NCI-H2107 (cell line): Measurements from ENCODE around the gene HUS1.
"Not testable (repeated sequence)": the region's sequence is repeated elsewhere in the genome, so short reads cannot be mapped to it uniquely, and the experiment has no call there.

Experiments
- DNase-seq: peaks from one replicate; lab custom pipeline; 2025; lab: John Stamatoyannopoulos, UW

Gene HUS1

DNA sequence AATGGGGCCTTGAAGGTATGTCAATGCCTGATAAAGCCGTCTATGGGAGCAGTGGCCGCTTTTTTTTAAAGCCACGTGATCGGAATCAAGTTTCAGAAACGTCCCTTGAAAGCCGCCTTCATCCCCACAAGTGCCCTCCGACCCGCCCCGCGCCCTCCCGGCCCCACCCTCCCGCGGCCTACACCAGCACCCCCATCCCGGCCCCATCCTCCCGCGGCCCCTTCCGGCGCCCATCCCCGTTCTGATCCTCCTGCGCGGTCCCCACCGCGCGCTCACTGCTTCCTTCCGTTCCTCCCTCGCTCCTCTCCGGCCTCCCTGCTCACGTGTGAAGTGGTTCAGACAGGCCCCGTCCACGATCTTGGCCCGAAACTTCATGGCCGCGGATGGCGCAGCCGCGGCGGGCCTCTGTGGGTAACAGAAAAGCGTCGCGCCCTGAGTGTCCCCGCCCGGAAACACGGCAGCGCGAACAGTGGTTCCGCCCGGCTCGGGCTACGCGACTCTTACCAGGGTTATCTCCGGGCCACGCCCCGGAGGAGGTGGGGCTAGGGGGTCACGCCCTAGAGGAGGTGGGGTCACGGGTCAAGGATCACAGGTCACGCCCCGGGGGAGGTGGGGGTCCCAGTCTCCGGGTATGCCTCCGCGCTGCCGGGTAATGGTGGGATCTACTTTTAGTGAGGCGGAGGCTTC is at the start of gene HUS1:
Gene HUS1 (minus strand): TSS at position 471 of the 687 bp plus-strand sequence. CDS start 96 bp downstream, at position 375.
- peak; percentile 84 for DNase-seq

DNA sequence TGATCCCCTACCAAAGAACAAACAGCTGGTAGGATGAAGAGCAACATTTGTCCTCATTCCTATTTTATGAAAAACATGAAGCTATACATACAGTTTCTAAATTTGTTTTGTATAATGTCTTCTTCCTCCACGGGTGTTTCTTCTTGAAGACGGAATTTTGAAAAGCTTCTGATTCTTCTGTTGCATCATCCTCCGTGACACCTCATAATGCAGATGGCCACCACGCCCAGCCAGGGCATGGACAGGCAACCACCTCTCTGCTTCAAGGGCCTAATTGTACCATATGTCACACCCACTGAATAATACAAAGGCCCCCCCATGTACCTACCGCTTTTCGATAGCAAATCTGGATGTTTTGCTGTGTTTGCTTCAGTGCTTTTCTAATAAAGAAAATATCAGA is 49.5 kb upstream of the HUS1 start, which contains the start of gene SUN3:
Gene SUN3 (minus strand): TSS at position 170 of the 400 bp plus-strand sequence. CDS start 169 bp downstream, at position 1.
- DNase-seq = no peak

DNA sequence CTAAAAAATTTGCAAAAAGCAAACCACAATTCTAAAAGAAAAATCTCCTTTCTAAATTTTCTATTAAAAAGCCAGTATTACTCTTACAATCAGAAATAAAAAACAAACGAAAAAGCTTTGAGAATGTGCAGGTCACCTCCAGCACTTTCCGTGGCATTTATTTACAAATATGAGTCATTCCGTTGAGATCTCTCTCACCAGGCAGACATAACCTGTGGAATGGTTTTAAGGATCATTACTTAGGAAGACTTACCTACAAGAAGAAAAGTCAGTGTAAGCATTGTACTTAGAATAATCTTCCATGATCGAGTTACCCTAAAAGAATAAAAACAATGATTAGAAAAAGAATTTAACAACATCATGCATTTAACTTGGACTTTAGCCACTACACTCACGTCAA is 46.2 kb upstream of the HUS1 start:
- DNase-seq = no peak

DNA sequence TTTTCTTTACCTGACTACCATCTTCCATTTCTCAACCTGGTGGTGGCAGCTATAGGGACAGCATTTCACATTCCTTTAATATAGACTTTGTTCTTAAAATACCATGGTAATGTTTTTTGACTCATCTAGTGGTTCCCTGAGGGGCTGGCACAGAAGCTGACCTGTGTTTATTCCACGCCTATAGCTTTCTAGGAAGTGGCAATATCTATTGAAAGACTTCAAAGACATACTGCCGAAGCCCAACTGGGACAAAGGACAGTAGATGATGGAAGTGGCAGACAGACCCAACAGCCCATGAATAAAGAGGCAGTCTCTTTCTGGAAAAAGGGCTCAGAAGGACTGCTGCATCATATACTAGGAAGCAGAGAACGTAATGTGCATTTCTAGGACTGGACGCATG is 38.3 kb upstream of the HUS1 start:
- DNase-seq = no peak

DNA sequence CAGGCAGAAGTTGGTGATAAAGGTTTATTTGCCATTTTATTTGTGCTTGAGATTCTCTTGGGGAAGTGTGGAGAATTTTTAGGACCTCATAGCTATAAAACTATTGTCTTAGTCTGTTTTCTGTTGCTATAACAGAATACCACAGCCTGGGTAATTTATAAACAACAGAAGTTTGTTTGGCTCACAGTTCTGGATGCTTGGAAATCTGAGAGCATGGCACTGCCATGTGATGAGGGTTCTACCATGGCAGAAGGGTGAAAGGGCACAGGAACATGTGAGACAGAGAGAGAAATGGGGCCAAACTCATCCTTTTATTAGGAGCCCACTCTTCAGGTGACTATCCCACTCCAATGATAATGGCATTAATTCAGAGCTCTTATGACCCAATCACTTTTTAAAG is 37.2 kb upstream of the HUS1 start:
- DNase-seq = no peak

DNA sequence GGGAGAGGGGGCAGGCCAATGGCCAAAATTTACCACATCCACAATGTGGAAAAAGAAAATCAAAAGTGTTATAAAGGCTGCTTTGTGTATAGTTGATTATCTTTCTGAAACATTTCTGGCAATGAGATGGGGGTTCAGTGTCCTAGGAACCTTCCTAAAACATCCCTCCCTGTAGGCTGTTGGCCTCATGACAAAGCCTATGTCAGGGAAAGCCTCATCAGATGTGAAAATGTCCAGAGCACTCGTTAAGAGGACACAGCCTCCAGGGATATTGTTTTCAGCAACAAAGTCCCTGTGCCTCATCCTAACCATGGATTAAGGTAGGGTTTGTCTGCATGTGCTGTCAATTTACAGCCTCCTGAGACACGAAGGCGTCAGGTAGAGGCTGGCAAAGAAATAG is 32.5 kb upstream of the HUS1 start:
- no peak for DNase-seq

DNA sequence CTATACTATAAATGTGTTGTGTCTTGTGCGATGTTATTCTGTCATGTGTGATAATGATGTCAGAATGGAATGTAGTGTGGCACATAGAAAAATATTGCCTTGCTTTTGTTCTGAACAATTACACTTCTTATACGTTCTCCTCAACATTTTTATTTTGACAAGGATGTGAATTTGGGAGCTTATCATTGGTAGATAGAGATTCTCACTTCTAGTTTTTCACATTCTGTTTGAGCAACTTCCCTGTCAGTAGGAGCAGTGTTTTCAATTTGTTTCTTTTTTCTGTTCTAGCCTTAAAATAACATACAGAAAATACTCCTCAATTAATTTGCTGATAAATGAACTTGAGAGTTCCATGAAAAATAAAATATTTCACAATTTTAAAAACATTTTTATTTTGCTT is 31.9 kb upstream of the HUS1 start:
- no peak for DNase-seq

DNA sequence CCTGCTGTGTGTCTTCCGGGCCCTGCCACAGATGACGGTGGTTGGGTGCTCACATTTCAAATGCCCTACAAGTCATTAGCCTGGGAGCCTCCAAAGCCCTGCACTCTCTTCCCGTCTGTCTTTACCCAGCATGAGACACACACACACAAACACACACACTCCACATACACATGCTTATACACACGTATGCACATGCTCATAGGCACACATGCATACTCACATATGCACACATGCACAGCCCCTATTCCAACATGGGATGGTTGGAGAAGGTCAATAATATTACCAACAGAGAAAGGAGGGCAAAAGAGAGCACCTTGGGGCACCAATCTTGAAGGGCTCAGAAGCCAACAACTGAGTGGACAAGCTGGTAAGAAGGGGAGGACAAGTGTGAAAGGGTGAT is 30.5 kb upstream of the HUS1 start:
- no peak for DNase-seq

DNA sequence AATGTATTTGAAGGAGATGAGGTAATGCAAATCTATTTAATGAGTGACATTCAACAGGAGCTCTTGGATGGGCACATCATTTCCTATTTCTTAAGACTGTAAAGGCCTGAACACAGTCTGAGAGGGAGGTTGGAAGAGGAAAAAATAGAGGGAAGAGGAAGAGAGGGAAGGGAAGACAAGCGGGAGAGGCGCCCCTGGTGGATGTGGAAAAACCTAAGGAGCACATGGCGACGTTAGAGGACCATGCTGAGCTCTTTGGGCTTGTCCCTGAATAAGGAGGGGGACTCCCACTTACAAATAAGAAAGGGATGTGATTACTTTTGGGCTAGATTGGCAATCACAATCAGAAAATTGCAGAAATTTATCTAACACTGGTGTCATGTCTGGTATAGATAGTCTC is 29.8 kb upstream of the HUS1 start:
- DNase-seq = no peak

DNA sequence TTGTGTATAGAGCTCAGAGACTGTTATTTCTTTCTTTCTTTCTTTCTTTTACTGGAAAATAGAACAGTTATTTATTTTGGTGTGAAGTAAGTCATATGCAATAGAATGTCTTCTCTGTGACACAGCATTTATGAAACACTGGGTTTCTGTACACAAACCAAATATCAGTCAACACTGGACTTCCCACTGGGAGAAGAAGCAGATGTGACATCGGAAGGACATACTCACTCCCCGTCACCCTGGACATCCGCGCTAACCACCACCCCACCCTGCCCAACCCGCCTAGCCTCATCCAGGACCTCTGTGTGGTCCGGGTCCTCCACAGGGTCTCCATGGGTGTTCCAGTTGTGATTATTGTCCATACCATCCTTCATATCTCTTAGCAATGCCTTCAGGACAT is 27.5 kb upstream of the HUS1 start:
- no peak for DNase-seq

DNA sequence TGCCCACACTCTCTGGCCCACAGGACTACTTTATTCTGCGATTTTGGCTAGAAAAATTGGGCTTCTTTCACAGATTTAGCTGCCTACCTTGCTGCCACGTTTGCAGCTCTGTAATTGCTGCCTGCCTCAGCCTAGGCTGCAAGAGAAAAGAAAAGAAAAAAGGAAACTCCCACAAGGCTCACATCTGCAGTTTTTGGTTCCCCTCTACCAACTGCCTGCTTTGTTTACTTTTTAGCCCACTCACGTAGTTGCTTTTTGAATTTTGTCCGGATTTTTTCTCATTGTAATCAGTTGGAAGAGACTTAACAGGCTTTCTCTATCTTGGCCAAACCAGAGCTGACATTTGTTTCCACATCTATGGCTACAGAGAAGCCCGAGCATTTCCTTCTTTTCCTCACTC is 25.2 kb upstream of the HUS1 start:
- no peak for DNase-seq

DNA sequence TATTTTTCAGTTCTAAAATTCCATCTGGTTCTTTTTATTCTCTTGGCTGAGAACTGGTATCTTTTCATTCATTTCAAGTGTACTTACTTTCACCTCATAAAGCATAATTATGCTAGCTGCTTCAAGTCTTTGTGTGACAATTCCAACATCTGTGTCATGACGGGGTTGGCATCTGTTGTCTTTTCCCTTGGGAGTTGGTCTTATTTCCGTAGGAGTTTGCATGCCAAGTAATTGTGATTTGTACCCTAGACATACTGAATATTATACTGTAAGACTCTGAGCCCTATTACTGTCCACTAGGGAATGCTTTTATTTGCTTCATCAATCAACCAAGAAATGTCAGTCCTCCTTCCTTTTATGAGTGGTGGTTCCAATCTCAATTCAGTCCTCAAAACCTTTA is 24.6 kb upstream of the HUS1 start:
- no peak for DNase-seq

DNA sequence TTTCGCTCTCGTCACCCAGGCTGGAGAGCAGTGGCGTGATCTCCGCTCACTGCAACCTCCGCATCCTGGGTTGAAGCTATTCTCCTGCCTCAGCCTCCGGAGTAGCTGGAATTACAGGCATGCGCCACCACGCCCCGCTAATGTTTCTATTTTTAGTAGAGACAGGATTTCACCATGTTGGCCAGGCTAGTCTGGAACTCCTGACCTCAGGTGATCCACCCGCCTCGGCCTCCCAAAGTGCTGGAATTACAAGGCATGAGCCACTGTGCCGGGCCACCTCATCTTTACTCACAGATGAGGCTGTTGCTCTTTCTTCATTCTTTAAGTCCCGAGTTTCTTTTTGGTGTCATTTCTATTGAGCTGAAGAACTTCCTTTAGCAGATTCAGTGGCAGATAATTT is 20.7 kb upstream of the HUS1 start:
- DNase-seq = not testable (repeated sequence)

DNA sequence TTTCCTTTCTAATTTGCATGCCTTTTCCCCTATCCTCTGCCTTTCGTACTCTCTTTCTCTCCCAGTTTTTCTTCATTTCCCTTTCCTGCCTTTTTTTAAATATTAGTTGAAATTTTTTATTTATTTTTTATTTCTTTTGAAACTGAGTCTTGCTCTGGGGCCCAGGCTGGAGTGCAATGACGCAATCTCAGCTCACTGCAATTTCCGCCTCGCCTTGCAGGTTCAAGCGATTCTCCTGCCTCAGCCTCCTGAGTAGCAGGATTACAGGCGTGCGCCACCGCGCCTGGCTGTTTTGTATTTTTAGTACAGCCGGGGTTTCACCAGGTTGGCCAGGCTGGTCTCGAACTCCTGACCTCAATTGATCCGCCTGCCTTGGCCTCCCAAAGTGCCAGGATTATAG is 20.0 kb upstream of the HUS1 start:
- DNase-seq = no peak

DNA sequence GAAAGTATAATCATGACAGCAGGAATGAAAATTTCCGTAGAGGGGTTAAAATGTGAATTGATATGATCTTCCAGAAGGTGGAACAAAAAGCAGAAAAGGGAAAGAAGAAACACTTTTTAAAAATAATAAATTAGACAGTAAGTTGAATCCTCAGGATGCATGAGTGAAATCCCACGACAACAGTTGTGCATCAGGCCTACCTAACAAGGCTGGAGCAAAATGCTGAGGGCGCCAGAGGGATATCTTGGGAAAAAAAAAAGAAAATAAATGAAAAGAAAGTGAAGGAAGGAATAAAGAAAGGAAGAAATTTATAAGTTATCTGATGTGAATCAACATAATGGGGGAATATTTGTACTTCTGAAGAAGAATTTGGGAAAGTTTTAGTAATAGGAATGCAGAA is 13.0 kb upstream of the HUS1 start:
- DNase-seq = no peak

DNA sequence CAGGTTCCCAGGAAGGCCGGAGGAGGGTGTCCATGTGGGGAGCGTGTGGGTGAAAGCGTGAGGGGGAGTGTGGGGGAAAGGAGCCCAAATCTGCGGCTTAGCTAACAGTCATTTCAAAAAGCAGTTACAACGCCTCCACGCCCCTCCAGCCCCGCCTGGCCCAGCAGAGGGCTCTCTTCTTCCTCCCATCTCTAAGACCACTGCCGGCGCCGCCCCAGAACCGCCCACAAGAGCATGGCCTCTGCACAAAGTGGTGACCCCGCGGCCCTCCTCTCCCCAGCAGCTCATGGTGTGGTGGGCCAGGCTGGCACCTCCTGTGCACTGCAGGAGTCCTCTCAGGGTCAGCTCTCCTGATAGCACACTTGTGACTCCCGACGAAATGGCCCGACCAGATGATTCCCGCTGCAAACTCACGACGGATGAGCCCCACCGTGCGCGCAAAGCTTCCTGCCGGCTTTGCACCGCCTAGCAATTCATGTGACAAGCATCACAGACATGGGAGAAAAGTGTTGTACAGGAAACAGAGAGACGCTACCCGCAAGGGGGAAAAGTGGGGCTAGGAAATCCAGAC is 12.4 kb upstream of the HUS1 start:
- no peak for DNase-seq

DNA sequence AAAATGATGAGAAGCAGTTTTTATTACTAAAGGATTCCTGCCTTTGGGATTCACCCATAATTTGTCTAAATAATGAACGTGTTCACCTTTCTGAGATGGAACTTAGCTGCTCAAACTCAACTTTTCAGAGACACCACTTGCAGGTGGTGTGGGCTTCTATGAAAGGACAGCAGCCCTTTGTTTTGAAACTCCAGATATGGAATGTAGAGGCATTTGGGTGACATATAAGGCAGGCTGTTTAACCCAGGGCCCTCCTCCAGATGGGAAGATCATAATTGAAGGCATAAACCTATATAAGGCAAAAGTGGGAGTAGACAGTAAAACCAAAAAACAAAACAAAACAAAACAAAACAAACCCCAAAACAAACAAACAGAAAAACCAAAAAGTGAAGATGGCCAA is 11.9 kb upstream of the HUS1 start:
- no peak for DNase-seq

DNA sequence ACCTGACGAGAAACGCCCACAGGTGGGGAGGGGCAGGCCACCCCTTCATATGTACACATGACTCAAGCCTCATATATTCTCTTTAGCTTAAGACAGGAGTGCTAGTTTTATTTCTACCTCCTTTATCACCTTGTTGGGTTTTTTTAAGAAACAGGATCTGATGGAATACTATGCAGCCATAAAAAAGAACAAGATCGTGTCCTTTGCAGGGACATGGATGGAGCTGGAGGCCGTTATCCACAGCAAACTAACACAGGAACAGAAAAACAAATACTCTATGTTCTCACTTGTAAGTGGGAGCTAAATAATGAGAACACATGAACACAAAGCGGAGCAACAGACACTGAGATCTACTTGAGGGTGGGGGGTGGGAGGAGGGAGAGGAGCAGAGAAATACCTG is 11.2 kb upstream of the HUS1 start:
- DNase-seq = no peak

DNA sequence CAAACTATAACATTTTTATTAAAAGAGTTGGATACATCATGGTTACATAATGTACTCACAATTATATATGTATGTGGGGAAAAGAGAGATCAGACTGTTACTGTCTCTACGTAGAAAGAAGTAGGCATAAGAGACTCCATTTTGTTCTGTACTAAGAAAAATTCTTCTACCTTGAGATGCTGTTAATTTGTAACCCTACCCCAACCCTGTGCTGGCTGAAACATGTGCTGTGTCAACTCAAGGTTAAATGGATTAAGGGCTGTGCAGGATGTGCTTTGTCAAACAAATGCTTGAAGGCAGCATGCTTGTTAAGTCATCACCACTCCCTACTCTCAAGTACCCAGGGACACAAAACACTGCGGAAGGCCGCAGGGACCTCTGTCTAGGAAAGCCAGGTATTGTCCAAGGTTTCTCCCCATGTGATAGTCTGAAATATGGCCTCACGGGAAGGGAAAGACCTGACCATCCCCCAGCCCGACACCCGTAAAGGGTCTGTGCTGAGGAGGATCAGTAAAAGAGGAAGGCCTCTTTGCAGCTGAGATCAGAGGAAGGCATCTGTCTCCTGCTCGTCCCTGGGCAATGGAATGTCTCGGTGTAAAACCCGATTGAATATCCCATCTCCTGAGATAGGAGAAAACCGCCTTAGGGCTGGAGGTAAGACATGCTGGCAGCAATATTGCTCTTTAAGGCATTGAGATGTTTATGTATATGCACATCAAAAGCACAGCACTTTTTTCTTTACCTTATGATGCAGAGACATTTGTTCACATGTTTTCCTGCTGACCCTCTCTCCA is 10.4 kb upstream of the HUS1 start:
- not testable (repeated sequence) for DNase-seq

DNA sequence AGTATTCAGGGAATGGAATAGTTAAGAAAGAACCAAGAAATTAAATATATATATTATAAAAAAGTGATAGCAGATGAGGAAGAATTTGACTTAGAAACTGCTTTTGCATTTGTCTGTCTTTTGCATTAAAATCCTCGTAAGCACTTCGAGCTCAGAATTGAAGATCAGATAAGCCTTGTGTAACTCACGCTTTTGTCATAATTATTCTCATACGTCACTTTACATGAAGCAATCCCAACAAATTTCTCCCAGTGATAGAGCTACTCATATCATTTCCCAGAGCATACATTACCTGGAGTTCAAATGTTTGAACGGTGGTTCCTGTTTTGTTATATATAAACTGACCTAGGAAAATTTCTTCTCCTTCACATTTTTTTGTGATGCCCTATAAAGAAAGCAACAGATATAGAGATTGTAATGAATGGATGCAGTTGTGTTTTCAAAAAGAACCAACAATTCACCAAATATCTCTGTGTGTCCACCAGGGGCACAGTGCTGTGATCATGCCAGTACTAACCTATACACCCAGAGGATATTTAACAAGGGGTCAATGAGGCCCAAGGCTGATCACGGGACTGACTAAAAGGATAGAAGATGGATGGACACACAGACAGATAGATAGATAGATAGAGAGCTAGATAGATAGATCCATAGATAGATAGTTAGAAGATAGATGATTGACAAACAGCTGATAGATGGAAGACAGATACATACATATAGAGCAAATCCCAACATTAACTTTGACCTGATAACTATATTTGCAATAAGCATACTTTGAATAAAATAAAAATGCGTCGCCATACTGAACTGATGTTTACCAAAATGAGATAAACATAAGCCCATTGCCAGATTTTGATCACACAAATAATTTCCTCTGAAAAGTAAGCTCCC is 9.3 kb upstream of the HUS1 start:
- DNase-seq = no peak

DNA sequence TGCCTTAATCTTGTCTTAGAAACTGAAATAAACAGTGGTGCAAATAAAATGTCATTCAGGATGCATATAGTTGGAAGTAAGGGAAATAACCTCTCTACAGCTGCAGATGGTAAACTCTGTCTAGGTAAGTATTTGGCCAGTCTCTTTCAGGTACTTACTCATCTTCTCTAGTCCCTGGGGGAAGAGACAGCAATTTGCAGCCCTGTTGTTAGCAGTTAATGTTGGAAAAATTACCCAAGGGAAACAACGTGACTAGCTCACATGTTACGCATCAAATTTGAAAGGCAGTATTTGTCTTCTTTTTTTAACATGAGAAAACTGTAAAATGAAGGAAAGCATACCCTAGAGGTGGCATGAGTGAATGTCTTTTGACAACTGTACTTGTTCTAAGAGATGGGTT is 3.2 kb upstream of the HUS1 start:
- no peak for DNase-seq

DNA sequence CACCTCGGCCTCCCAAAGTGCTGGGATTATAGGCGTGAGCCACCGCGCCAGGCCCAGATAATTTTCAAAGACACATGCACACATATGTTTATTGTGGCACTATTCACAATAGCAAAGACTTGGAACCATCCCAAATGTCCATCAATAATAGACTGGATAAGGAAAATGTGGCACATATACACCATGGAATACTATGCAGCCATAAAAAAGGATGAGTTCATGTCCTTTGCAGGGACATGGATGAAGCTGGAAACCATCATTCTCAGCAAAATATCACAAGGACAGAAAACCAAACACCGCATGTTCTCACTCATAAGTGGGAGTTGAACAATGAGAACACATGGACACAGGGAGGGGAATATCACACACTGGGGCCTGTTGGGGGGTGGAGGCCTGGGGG is 1.2 kb upstream of the HUS1 start:
- not testable (repeated sequence) for DNase-seq
